ENCODE measurements around the gene CASTOR1.

GRCh38 chr22:30251711-30252110 lies 37.6 kb downstream of the CASTOR1 start:
- TF ChIP-seq CTCF (IDR thresholded peaks at IDR 0.05): no peak
- TF ChIP-seq POLR2A (IDR thresholded peaks at IDR 0.05): no peak
